Renal pelvis (tissue), 3 donors: Measurements from ENCODE around the gene DNAH5. TPM values are rescaled to one million over a fixed set of nuclear protein-coding genes. Genes with fewer than 3 reads are reported as not detected.

Source experiments
- polyA plus RNA-seq, 3 donors: library from polyadenylated mRNA; unstranded; fragments of 120-200 nt; gene quantifications; one replicate each; pipeline ENCODE4 v1.2.1, GENCODE V29; 2013; ENCODE audit not compliant: insufficient read length in 3 of 3

DNAH5 gene
- polyA plus RNA-seq, 3 donors: 1.1 to 3.3 (median 1.2) TPM

Other genes starting within 250 kb of the DNAH5 start
- gene TRIO, start 198.7 kb upstream of the DNAH5 start, polyA plus RNA-seq: 100 to 1,000 TPM; 101 to 115 (median 109) TPM